WTC11 (cell line): ENCODE measurements around the gene CAPN9.

Experiments used
- ATF3 ChIP-seq: sonication (generic); formaldehyde crosslinking; conservative IDR thresholded peaks from 2 replicates; pipeline ENCODE4 v1.8.1; 2022; ENCODE audit warnings: mild to moderate bottlenecking, missing genetic modification reagents
- CTCF ChIP-seq: fragments of 200-600 bp; IDR thresholded peaks from 2 replicates; pipeline ENCODE4 v1.8.0; 2022; ENCODE audit warnings: antibody characterized with exemption
- ETV6 ChIP-seq: sonication (generic); formaldehyde crosslinking; IDR thresholded peaks from 2 replicates; pipeline ENCODE4 v1.8.1; 2022; ENCODE audit warnings: mild to moderate bottlenecking, missing genetic modification reagents
- FOXP4 ChIP-seq: sonication (generic); formaldehyde crosslinking; IDR thresholded peaks from 2 replicates; pipeline ENCODE4 v1.8.0; 2022; ENCODE audit warnings: mild to moderate bottlenecking, missing genetic modification reagents
- JAZF1 ChIP-seq: fragments of 250-450 bp; sonication (Bioruptor Pico); IDR thresholded peaks from 2 replicates; pipeline ENCODE4 v1.9.0; 2021; ENCODE audit warnings: moderate library complexity, mild to moderate bottlenecking, inconsistent platforms
- JUN ChIP-seq: sonication (generic); formaldehyde crosslinking; IDR thresholded peaks from 2 replicates; pipeline ENCODE4 v1.8.0; 2023; ENCODE audit warnings: mild to moderate bottlenecking, missing genetic modification reagents
- NFE2L1 ChIP-seq: sonication (generic); formaldehyde crosslinking; IDR thresholded peaks from 2 replicates; pipeline ENCODE4 v1.8.1; 2023; ENCODE audit warnings: missing genetic modification reagents
- OVOL2 ChIP-seq: fragments of 250-450 bp; sonication (Bioruptor Pico); IDR thresholded peaks from 2 replicates; pipeline ENCODE4 v1.9.0; 2021; ENCODE audit warnings: mild to moderate bottlenecking, borderline replicate concordance
- PRDM15 ChIP-seq: sonication (generic); formaldehyde crosslinking; IDR thresholded peaks from 2 replicates; pipeline ENCODE4 v1.8.0; 2022; ENCODE audit warnings: missing genetic modification reagents
- RELA ChIP-seq: sonication (generic); formaldehyde crosslinking; IDR thresholded peaks from 2 replicates; pipeline ENCODE4 v1.8.1; 2022; ENCODE audit warnings: missing genetic modification reagents, mild to moderate bottlenecking, borderline replicate concordance
- USF2 ChIP-seq: sonication (generic); formaldehyde crosslinking; IDR thresholded peaks from 2 replicates; pipeline ENCODE4 v1.8.1; 2023; ENCODE audit warnings: mild to moderate bottlenecking, missing genetic modification reagents, moderate library complexity
- ZBTB21 ChIP-seq: sonication (generic); formaldehyde crosslinking; IDR thresholded peaks from 2 replicates; pipeline ENCODE4 v1.8.1; 2023; ENCODE audit warnings: mild to moderate bottlenecking, missing genetic modification reagents, borderline replicate concordance
- ZNF532 ChIP-seq: fragments of 250-450 bp; sonication (Bioruptor Pico); IDR thresholded peaks from 2 replicates; pipeline ENCODE4 v1.9.0; 2021; ENCODE audit warnings: mild to moderate bottlenecking, borderline replicate concordance
- ZNF671 ChIP-seq: fragments of 250-450 bp; sonication (Bioruptor Pico); IDR thresholded peaks from 2 replicates; pipeline ENCODE4 v1.8.0; 2021; ENCODE audit warnings: mild to moderate bottlenecking

- TF ChIP-seq CTCF: no peak
- no peak for TF ChIP-seq USF2 (CRISPR knock-in tag)
- TF ChIP-seq ZNF532 (CRISPR knock-in tag): no peak
- no peak for TF ChIP-seq JUN (CRISPR knock-in tag)
- TF ChIP-seq JAZF1 (CRISPR knock-in tag): no peak
- TF ChIP-seq FOXP4 (CRISPR knock-in tag): no peak
- TF ChIP-seq RELA (CRISPR knock-in tag): no peak
- TF ChIP-seq PRDM15 (CRISPR knock-in tag): no peak
- no peak for TF ChIP-seq ZBTB21 (CRISPR knock-in tag)
- no peak for TF ChIP-seq NFE2L1 (CRISPR knock-in tag)
- no peak for TF ChIP-seq ETV6 (CRISPR knock-in tag)
- no peak for TF ChIP-seq ATF3 (CRISPR knock-in tag)
- no peak for TF ChIP-seq OVOL2 (CRISPR knock-in tag)
- no peak for TF ChIP-seq ZNF671
Observed at GRCh38 chr1:230804396-230804795, 57.2 kb downstream of the CAPN9 start.
